Measurements from ENCODE around the gene VPS33B.

The VPS33B gene

DNA sequence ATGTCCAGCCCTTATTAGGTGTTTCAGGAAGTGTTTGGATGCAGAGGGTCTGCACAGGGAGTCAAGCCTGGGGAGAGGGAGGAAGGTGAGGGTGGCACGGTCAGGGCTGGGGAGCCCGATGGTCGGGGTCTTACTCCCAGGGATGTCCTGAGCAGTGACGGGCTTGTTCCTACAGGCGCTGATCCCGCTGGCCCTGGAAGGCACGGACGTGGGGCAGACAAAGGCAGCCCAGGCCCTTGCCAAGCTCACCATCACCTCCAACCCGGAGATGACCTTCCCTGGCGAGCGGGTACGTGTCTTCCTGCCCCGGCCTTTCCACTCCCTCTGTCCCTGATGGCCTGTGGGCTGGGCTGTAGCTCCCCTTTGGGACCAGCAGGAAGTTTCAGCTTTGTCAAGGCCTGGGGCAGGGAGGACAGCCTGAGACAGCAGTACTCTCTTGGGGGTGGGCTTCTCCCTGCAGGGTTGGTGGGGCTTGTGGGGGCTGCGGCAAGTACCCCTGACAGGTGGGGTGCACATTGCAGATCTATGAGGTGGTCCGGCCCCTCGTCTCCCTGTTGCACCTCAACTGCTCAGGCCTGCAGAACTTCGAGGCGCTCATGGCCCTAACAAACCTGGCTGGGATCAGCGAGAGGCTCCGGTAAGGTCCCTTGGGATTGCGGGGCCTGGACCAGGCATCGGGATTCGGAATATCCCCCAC lies 72.3 kb downstream of the VPS33B start:
- DNase-seq (ENCODE audit: low read depth): no peak

Measured in stromal cell of bone marrow (primary cell).